ENCODE results near the gene BEST4. TPM values are rescaled to one million over a fixed set of nuclear protein-coding genes. Genes with fewer than 3 reads are reported as not detected.

BEST4 gene
- total and polyA plus RNA-seq, 2 donors: 0.28 to 1.3 TPM

- DNase-seq (ENCODE audit: low read depth in 6 of 9, low spot score in 9 of 9): peak in 1 of 9 donors; percentile 61
- Histone ChIP-seq H3K27ac (ENCODE audit: low read depth in 1 of 2, low read length in 1 of 2) (peak overlapping the region; percentile 95 to 98), H3K36me3 (ENCODE audit: control insufficient read depth in 2 of 2, insufficient read depth in 2 of 2, low read length in 1 of 2) (peaks cover 11 to 16% of the 10 kb centered on the region in 2 donors), H3K27me3 (ENCODE audit: control insufficient read depth in 2 of 2, insufficient read depth in 1 of 2, low read length in 1 of 2) (no peaks in the 10 kb centered on the region), H3K4me3 (ENCODE audit: low read length in 2 of 2) (no peak overlapping the region), H3K4me1 (ENCODE audit: control insufficient read depth in 2 of 2, insufficient read depth in 2 of 2, low read length in 2 of 2) (peaks cover 53 to 82% of the 10 kb centered on the region in 2 donors), H3K9me3 (ENCODE audit: control insufficient read depth in 2 of 2, insufficient read depth in 1 of 2, low read length in 1 of 2) (peaks cover 0 to 12% of the 10 kb centered on the region in 2 donors)
- 52% methylated on average over 12 of the region's 12 CpGs for WGBS
Observed at GRCh38 chr1:44810101-44810761, 22.3 kb upstream of the BEST4 start.

DNA sequence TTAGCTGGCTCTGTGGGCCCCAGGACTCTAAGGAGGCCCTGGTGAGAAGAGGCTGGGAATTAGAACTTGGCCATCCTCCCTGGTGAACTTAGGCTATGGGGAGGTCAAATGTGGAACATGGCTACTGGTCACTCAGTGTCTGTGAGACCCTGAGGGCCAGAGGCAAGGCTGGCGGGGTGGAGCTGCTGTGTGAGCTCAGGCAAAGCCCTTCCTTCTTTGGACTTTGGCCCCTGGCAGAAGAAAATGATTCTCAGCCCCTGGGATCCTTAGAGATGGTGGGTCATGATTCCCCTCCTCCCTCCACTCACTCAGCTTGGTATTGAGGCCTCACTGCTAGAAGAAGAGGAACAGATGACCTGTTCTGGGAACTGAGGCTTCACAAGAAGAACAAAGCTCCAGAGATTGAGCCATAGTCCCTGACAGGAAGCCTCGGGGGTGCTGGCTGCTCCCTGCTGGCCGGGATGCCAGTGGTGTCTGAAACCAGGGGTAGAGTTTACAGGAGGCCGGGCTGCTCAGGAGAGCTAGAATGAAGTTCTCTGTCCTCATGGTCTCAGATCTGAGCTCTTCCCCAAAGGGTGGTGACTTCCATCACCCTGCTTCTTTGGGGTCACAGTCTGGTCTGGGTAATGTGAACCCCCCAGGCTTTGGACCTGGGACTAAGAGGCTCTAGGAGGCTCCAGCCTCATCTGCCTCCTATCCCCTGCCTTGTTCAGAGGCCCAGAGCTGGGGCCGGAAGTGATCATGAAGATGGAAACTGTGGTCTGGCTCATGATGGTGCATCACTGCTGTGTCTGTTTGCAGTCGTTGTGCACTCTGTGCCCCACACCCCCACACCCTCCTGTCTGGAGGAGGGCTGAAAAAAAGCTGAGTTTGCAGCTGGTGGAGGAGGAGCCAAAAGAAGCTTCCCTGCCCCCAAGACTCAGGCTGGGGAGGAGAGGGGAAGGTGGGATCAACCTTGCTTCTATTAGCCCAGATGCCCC lies 21.3 kb upstream of the BEST4 start:
- 33% methylated on average over 6 of the region's 6 CpGs for WGBS
- peaks cover 53 to 74% of the 10 kb centered on the region in 2 donors for H3K4me1 ChIP-seq (ENCODE audit: control insufficient read depth in 2 of 2, insufficient read depth in 2 of 2, low read length in 2 of 2)
- peak overlapping the region; percentile 95 to 98 for H3K27ac ChIP-seq (ENCODE audit: low read depth in 1 of 2, low read length in 1 of 2)
- H3K36me3 ChIP-seq (ENCODE audit: control insufficient read depth in 2 of 2, insufficient read depth in 2 of 2, low read length in 1 of 2): peaks cover 20 to 24% of the 10 kb centered on the region in 2 donors
- no peaks in the 10 kb centered on the region for H3K27me3 ChIP-seq (ENCODE audit: control insufficient read depth in 2 of 2, insufficient read depth in 1 of 2, low read length in 1 of 2)
- peaks cover 0 to 12% of the 10 kb centered on the region in 2 donors for H3K9me3 ChIP-seq (ENCODE audit: control insufficient read depth in 2 of 2, insufficient read depth in 1 of 2, low read length in 1 of 2)
- no peak overlapping the region for H3K4me3 ChIP-seq (ENCODE audit: low read length in 2 of 2)
- peak; percentile 72 to 96 (median 84) for DNase-seq (ENCODE audit: low read depth in 6 of 9, low spot score in 9 of 9)

- 78% methylated on average over 23 of the region's 23 CpGs for WGBS
- peaks cover 0 to 12% of the 10 kb centered on the region in 2 donors for H3K9me3 ChIP-seq (ENCODE audit: control insufficient read depth in 2 of 2, insufficient read depth in 1 of 2, low read length in 1 of 2)
- no peaks in the 10 kb centered on the region for H3K27me3 ChIP-seq (ENCODE audit: control insufficient read depth in 2 of 2, insufficient read depth in 1 of 2, low read length in 1 of 2)
- H3K27ac ChIP-seq (ENCODE audit: low read depth in 1 of 2, low read length in 1 of 2): peak within 1 kb of the TSS; percentile 95 to 98
- H3K4me1 ChIP-seq (ENCODE audit: control insufficient read depth in 2 of 2, insufficient read depth in 2 of 2, low read length in 2 of 2): peaks cover 48 to 70% of the 10 kb centered on the region in 2 donors
- peak within 1 kb of the TSS; percentile 8 to 14 for H3K4me3 ChIP-seq (ENCODE audit: low read length in 2 of 2)
- peaks cover 29 to 33% of the 10 kb centered on the region in 2 donors for H3K36me3 ChIP-seq (ENCODE audit: control insufficient read depth in 2 of 2, insufficient read depth in 2 of 2, low read length in 1 of 2)
- DNase-seq (ENCODE audit: low read depth in 6 of 9, low spot score in 9 of 9): peak in 1 of 9 donors; percentile 52
Observed at GRCh38 chr1:44808063-44808937, 20.3 kb upstream of the BEST4 start, which contains the start of gene BTBD19. Gene BTBD19 (plus strand): TSS chr1:44808523. CDS start chr1:44808821, 298 bp downstream.

DNA sequence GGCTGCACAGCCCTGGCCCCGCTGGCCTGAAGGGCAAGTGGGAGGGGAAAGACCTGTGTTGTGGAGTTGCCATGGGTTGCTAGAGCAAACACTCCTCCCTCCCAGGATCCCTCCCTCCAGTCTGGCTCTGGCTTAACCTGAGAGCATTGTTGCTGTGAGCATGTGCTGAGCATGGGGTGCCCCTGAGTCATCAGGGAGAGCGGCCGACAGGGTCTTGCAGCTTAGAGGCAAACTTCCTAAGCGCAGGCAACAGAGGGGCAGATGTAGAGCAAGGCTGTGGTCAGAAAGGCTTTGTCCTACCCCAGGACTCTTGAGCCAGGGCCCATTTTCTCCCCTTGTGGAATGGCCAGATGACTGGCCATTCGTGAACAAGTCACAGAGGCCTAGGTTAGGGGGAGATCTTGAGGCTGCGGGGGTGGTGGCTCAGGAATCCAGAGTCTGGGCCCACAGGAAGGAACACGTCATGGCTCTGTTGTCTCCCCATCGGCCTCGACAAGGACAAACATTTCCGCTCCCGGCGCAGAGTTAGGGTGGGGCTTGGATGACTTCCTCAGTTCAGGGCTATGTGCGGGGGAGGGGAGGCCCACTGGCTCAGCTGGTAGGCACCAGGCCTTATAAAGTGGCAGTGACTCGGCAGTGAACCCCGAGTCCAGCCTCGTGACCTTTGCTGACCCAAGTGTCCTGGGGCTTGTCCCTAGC lies 19.5 kb upstream of the BEST4 start:
- 18% methylated on average over 16 of the region's 16 CpGs for WGBS
- peak; percentile 76 to 97 (median 87) for DNase-seq (ENCODE audit: low read depth in 6 of 9, low spot score in 9 of 9)
- H3K4me3 ChIP-seq (ENCODE audit: low read length in 2 of 2): peak overlapping the region; percentile 8 to 14

DNA sequence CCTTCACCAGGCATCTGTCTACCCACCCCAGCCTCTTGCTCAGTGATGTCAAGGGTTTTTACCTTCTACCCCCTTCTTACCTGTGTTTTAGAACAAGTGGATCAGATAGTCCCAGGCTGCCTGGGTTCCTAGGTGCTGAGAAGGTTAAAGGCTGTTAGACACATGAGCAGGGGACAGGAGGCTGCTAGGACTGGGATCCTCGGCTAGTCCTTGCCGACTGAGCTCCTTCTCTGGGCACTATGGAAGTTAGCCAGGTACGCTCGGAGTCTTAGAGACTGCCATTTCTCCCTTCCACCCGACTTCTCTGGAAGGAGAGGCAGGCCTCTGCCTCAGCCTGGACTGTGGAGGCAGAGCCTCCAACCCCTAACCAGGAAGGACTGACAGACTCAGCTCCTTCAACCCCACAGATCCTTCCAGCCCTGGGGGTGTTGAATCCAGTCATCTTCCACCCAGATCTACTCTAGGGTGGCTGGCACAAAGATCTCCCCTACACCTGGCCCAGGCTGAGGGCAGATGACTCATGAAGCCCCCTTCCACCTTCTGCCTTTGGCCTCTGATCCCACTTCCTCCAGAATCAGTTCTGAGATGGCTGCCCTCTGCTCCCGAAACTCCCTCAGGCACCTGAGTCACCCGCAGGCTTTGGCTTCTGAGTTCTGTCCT lies 18.9 kb upstream of the BEST4 start, which contains the start of gene DYNLT4:
Gene DYNLT4, minus strand, starts transcription at position 648 of the 660 bp plus-strand sequence. CDS start 683 bp downstream, outside the sequence.
- DNase-seq (ENCODE audit: low read depth in 6 of 9, low spot score in 9 of 9): no peak
- peaks cover 36 to 43% of the 10 kb centered on the region in 2 donors for H3K36me3 ChIP-seq (ENCODE audit: control insufficient read depth in 2 of 2, insufficient read depth in 2 of 2, low read length in 1 of 2)
- H3K4me3 ChIP-seq (ENCODE audit: low read length in 2 of 2): peak within 1 kb of the TSS; percentile 8 to 14
- no peaks in the 10 kb centered on the region for H3K27me3 ChIP-seq (ENCODE audit: control insufficient read depth in 2 of 2, insufficient read depth in 1 of 2, low read length in 1 of 2)
- WGBS: 95% methylated on average over 7 of the region's 7 CpGs
- peaks cover 0 to 12% of the 10 kb centered on the region in 2 donors for H3K9me3 ChIP-seq (ENCODE audit: control insufficient read depth in 2 of 2, insufficient read depth in 1 of 2, low read length in 1 of 2)
- H3K27ac ChIP-seq (ENCODE audit: low read depth in 1 of 2, low read length in 1 of 2): peak within 1 kb of the TSS; percentile 95 to 98
- H3K4me1 ChIP-seq (ENCODE audit: control insufficient read depth in 2 of 2, insufficient read depth in 2 of 2, low read length in 2 of 2): peaks cover 45 to 70% of the 10 kb centered on the region in 2 donors

More for the DNA sequence above, 19.5 kb upstream of the BEST4 start:
- Histone ChIP-seq H3K9me3 (ENCODE audit: control insufficient read depth in 2 of 2, insufficient read depth in 1 of 2, low read length in 1 of 2) (peaks cover 0 to 12% of the 10 kb centered on the region in 2 donors), H3K27me3 (ENCODE audit: control insufficient read depth in 2 of 2, insufficient read depth in 1 of 2, low read length in 1 of 2) (no peaks in the 10 kb centered on the region), H3K4me1 (ENCODE audit: control insufficient read depth in 2 of 2, insufficient read depth in 2 of 2, low read length in 2 of 2) (peaks cover 47 to 70% of the 10 kb centered on the region in 2 donors), H3K27ac (ENCODE audit: low read depth in 1 of 2, low read length in 1 of 2) (peak overlapping the region; percentile 95 to 98), H3K36me3 (ENCODE audit: control insufficient read depth in 2 of 2, insufficient read depth in 2 of 2, low read length in 1 of 2) (peaks cover 36 to 41% of the 10 kb centered on the region in 2 donors)

DNA sequence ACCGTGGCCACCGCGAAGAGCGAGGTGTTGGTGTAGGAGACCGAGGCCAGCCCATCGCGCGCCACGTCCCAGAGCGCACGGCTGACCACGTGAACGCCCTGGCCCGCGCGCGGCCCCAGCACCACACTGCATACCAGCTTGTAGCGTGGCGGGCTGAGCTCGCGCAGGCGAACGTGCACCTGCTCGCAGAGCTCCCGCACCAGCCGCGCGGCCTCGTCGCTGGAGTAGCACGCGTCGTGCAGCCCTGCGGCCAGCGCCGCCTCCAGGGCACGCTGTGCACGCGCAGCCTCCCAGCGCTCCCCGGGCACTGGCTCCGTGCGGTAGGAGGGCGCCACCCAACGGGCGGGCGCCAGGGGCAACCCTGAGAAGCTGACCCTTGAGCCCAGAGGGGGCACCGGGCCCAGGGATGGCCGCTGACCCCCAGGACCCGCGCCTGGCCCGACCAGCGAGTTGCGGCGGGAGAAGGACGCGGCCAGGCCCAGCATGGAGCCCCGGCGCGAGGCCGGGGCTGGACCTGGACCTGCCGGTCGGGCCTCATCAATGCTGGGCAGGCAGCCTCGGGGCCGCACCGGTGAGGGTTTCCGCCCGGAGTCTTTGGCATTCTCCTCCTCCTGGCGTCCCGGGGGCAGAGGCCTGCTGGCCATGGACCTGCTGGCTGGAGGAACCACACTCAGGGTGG lies 18.2 kb upstream of the BEST4 start:
- peak overlapping the region; percentile 95 to 98 for H3K27ac ChIP-seq (ENCODE audit: low read depth in 1 of 2, low read length in 1 of 2)
- WGBS: 99% methylated on average over 70 of the region's 70 CpGs
- no peak for DNase-seq (ENCODE audit: low read depth in 6 of 9, low spot score in 9 of 9)
- peaks cover 43 to 70% of the 10 kb centered on the region in 2 donors for H3K4me1 ChIP-seq (ENCODE audit: control insufficient read depth in 2 of 2, insufficient read depth in 2 of 2, low read length in 2 of 2)
- H3K27me3 ChIP-seq (ENCODE audit: control insufficient read depth in 2 of 2, insufficient read depth in 1 of 2, low read length in 1 of 2): no peaks in the 10 kb centered on the region
- H3K36me3 ChIP-seq (ENCODE audit: control insufficient read depth in 2 of 2, insufficient read depth in 2 of 2, low read length in 1 of 2): peaks cover 36 to 43% of the 10 kb centered on the region in 2 donors
- peaks cover 0 to 12% of the 10 kb centered on the region in 2 donors for H3K9me3 ChIP-seq (ENCODE audit: control insufficient read depth in 2 of 2, insufficient read depth in 1 of 2, low read length in 1 of 2)
- H3K4me3 ChIP-seq (ENCODE audit: low read length in 2 of 2): no peak overlapping the region

- no peak overlapping the region for H3K27ac ChIP-seq (ENCODE audit: low read depth in 1 of 2, low read length in 1 of 2)
- peaks cover 36 to 43% of the 10 kb centered on the region in 2 donors for H3K36me3 ChIP-seq (ENCODE audit: control insufficient read depth in 2 of 2, insufficient read depth in 2 of 2, low read length in 1 of 2)
Observed at GRCh38 chr1:44805311-44806024, 17.5 kb upstream of the BEST4 start.

More at GRCh38 chr1:44805311-44806024, 17.5 kb upstream of the BEST4 start:
- H3K27me3 ChIP-seq (ENCODE audit: control insufficient read depth in 2 of 2, insufficient read depth in 1 of 2, low read length in 1 of 2): no peaks in the 10 kb centered on the region
- WGBS: 98% methylated on average over 20 of the region's 20 CpGs
- H3K4me1 ChIP-seq (ENCODE audit: control insufficient read depth in 2 of 2, insufficient read depth in 2 of 2, low read length in 2 of 2): peaks cover 40 to 70% of the 10 kb centered on the region in 2 donors
- no peak overlapping the region for H3K4me3 ChIP-seq (ENCODE audit: low read length in 2 of 2)
- peaks cover 0 to 12% of the 10 kb centered on the region in 2 donors for H3K9me3 ChIP-seq (ENCODE audit: control insufficient read depth in 2 of 2, insufficient read depth in 1 of 2, low read length in 1 of 2)
- no peak for DNase-seq (ENCODE audit: low read depth in 6 of 9, low spot score in 9 of 9)
